Mononuclear cell (primary cell): ENCODE data around the gene CPLX3. TPM values are rescaled to one million over a fixed set of nuclear protein-coding genes. Genes with fewer than 3 reads are reported as not detected.

Experiments
- H3K27me3 ChIP-seq: 2 replicates; pipeline ENCODE4 v1.6.0; 2011; ENCODE audit warnings: low read length, control low read depth; ENCODE audit not compliant: insufficient read depth
- H3K4me1 ChIP-seq: 2 replicates; pipeline ENCODE4 v1.5.1; 2011; ENCODE audit warnings: mild to moderate bottlenecking, low read length, control low read depth; ENCODE audit not compliant: insufficient read depth
- H3K4me3 ChIP-seq: 2 replicates; pipeline ENCODE4 v1.5.1; 2011; ENCODE audit warnings: mild to moderate bottlenecking, low read length, moderate library complexity
- H3K9me3 ChIP-seq: 2 replicates; pipeline ENCODE4 v1.5.1; 2011; ENCODE audit warnings: low read depth, mild to moderate bottlenecking, control low read depth, low read length
- total RNA-seq: library from RNA; depleted of rRNA; stranded (reverse); fragments of >200 nt; gene quantifications from one replicate; pipeline ENCODE4 v1.2.3, GENCODE V29; 2012

Gene CPLX3
- total RNA-seq, 1 donor = not detected

GRCh38 chr15:74855857-74856256, 29.4 kb downstream of the CPLX3 start:
- Histone ChIP-seq H3K4me3 (no peak overlapping the region), H3K9me3 (no peaks in the 10 kb centered on the region), H3K27me3 (no peaks in the 10 kb centered on the region), H3K4me1 (peaks cover 38% of the 10 kb centered on the region)

- peaks cover 38% of the 10 kb centered on the region for H3K4me1 ChIP-seq
- H3K4me3 ChIP-seq = no peak overlapping the region
- H3K9me3 ChIP-seq = no peaks in the 10 kb centered on the region
- H3K27me3 ChIP-seq = no peaks in the 10 kb centered on the region
These were observed 30.1 kb downstream of the CPLX3 start for GRCh38 chr15:74856537-74856936.

DNA sequence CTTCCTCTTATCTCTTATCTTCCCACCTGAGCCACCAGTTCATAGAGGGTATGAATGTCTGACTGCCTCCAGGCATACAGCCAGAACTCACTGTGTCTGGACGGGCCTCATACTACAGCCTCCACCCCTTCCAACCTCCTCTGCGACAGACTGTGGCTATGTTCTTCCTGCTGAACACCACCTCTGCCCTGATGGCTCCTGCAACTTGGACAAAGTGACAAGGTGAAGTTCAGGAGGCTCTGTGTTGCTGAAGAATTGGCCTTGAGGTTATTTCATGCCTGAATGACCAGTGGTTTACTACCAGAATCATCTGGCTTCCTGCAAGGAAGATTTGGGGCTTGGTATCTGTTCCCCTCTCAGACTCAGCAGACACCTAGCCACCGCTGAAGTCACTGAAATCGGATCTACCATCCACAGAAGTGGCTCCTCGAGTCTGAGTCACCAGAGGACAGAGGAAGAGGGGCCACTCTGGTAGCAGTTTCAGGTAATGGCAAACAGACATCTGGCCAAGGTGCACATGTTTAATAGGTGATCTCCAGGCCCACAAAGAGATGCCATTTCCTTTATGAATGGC, 30.7 kb downstream of the CPLX3 start:
- Histone ChIP-seq H3K4me3 (no peak overlapping the region), H3K4me1 (peaks cover 38% of the 10 kb centered on the region)

DNA sequence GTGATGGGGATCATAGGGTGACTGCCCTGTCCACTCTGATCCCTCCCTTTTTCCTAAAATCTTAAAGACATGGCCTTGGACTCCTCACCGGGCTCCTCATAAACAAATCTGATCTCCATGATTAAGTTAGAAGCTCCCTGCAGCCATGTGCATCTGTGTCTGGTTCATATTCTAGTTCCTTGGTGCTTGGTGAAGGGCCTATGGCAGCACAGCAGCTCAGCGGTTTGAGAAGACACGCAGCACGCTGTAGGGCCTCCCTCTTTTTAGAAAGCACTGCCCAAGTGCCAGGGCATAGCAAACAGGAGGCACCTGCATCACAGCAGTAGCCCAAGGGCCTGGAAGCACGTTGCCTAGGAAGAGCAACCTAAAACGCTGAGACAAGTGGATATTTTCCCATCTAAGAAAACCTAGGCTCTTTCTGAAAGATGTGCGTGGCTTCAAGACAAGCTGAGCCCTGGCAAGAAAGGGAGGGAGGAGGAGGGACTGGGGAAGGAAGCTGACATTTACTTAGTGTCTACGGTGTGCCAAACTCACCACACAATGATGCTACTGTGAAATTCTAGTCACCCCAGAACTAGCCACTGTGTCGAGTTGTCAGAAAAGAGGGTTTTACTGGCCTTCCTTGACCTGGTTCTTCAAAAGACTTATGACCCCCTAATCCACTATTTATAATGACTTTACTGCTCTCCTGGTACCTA, 31.4 kb downstream of the CPLX3 start:
- peaks cover 38% of the 10 kb centered on the region for H3K4me1 ChIP-seq
- H3K9me3 ChIP-seq = no peaks in the 10 kb centered on the region
- no peaks in the 10 kb centered on the region for H3K27me3 ChIP-seq
- H3K4me3 ChIP-seq = no peak overlapping the region

More for the DNA sequence above, 30.7 kb downstream of the CPLX3 start:
- no peaks in the 10 kb centered on the region for H3K27me3 ChIP-seq
- no peaks in the 10 kb centered on the region for H3K9me3 ChIP-seq

DNA sequence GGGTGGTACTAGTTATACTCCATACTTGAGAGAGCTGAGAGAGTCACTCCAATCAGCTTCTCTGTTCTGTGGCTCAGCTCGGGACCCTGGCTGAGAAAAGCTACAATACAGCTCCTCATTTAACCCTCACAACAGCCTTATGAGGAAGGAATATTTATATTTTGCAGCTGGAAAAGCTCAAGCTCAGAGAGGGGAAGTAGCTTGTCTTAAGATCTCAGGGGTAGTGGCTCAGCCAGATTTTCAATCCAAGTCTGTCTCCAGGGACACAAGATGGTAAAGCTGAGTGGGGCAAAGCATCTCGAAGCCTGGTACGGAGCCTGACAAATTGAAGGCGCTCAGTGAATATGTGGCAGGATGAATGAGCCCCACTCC, 31.9 kb downstream of the CPLX3 start:
- Histone ChIP-seq H3K4me3 (no peak overlapping the region), H3K4me1 (peaks cover 41% of the 10 kb centered on the region), H3K27me3 (no peaks in the 10 kb centered on the region), H3K9me3 (no peaks in the 10 kb centered on the region)

- no peaks in the 10 kb centered on the region for H3K9me3 ChIP-seq
- H3K4me1 ChIP-seq = peaks cover 65% of the 10 kb centered on the region
These were observed 37.0 kb downstream of the CPLX3 start for GRCh38 chr15:74863239-74864056.

GRCh38 chr15:74864296-74864695, 37.9 kb downstream of the CPLX3 start:
- peaks cover 65% of the 10 kb centered on the region for H3K4me1 ChIP-seq
- H3K4me3 ChIP-seq = no peak overlapping the region
- no peaks in the 10 kb centered on the region for H3K9me3 ChIP-seq
- no peaks in the 10 kb centered on the region for H3K27me3 ChIP-seq

More at GRCh38 chr15:74863239-74864056, 37.0 kb downstream of the CPLX3 start:
- H3K4me3 ChIP-seq = no peak overlapping the region
- no peaks in the 10 kb centered on the region for H3K27me3 ChIP-seq

GRCh38 chr15:74865316-74865715, 38.9 kb downstream of the CPLX3 start:
- Histone ChIP-seq H3K4me1 (peaks cover 67% of the 10 kb centered on the region), H3K4me3 (no peak overlapping the region), H3K9me3 (no peaks in the 10 kb centered on the region), H3K27me3 (no peaks in the 10 kb centered on the region)

- no peaks in the 10 kb centered on the region for H3K27me3 ChIP-seq
- no peak overlapping the region for H3K4me3 ChIP-seq
- H3K9me3 ChIP-seq = no peaks in the 10 kb centered on the region
- peaks cover 75% of the 10 kb centered on the region for H3K4me1 ChIP-seq
These were observed 39.7 kb downstream of the CPLX3 start for GRCh38 chr15:74866090-74866489.

GRCh38 chr15:74867466-74868038, 41.1 kb downstream of the CPLX3 start:
- peaks cover 89% of the 10 kb centered on the region for H3K4me1 ChIP-seq
- no peak overlapping the region for H3K4me3 ChIP-seq
- no peaks in the 10 kb centered on the region for H3K27me3 ChIP-seq
- H3K9me3 ChIP-seq = no peaks in the 10 kb centered on the region

- peaks cover 90% of the 10 kb centered on the region for H3K4me1 ChIP-seq
- no peak overlapping the region for H3K4me3 ChIP-seq
- no peaks in the 10 kb centered on the region for H3K9me3 ChIP-seq
- H3K27me3 ChIP-seq = no peaks in the 10 kb centered on the region
These were observed 41.6 kb downstream of the CPLX3 start for GRCh38 chr15:74868059-74868458.

- Histone ChIP-seq H3K27me3 (no peaks in the 10 kb centered on the region), H3K9me3 (no peaks in the 10 kb centered on the region), H3K4me1 (peaks cover 85% of the 10 kb centered on the region), H3K4me3 (no peak overlapping the region)
These were observed 42.9 kb downstream of the CPLX3 start for GRCh38 chr15:74869372-74869725.

- H3K4me3 ChIP-seq = no peak overlapping the region
- H3K4me1 ChIP-seq = peaks cover 81% of the 10 kb centered on the region
- H3K9me3 ChIP-seq = no peaks in the 10 kb centered on the region
- no peaks in the 10 kb centered on the region for H3K27me3 ChIP-seq
These were observed 43.4 kb downstream of the CPLX3 start for GRCh38 chr15:74869726-74870407.

GRCh38 chr15:74870436-74871215, 44.2 kb downstream of the CPLX3 start:
- Histone ChIP-seq H3K4me1 (peaks cover 77% of the 10 kb centered on the region), H3K9me3 (no peaks in the 10 kb centered on the region), H3K27me3 (no peaks in the 10 kb centered on the region), H3K4me3 (no peak overlapping the region)
